ENCODE measurements around the gene SLC2A13. TPM values are rescaled to one million over a fixed set of nuclear protein-coding genes. Genes with fewer than 3 reads are reported as not detected.
"Not testable (repeated sequence)": the region's sequence is repeated elsewhere in the genome, so short reads cannot be mapped to it uniquely, and the experiment has no call there.

SLC2A13 gene
- polyA plus RNA-seq, 3 donors: 1.7 to 3.5 (median 2.6) TPM

- no peak overlapping the region for H3K27ac ChIP-seq (ENCODE audit: low read depth, low read length)
- 52 to 60% (median 59%) methylated on average over 6 of the region's 6 CpGs for WGBS, 3 donors
Measured at GRCh38 chr12:40054555-40055227, 51.2 kb downstream of the SLC2A13 start.

- H3K27ac ChIP-seq (ENCODE audit: low read depth, low read length): no peak overlapping the region
- WGBS, 3 donors: 79 to 92% (median 85%) methylated on average over 1 of the region's 1 CpG
Measured at GRCh38 chr12:40049268-40049667, 56.6 kb downstream of the SLC2A13 start.

GRCh38 chr12:40047002-40047401, 58.9 kb downstream of the SLC2A13 start:
- not testable (repeated sequence) for H3K27ac ChIP-seq (ENCODE audit: low read depth, low read length)
- WGBS, 3 donors: 91 to 99% (median 96%) methylated on average over 3 of the region's 3 CpGs

- WGBS, 3 donors: 91 to 94% (median 93%) methylated on average over 2 of the region's 2 CpGs
- no peak overlapping the region for H3K27ac ChIP-seq (ENCODE audit: low read depth, low read length)
Measured at GRCh38 chr12:40045656-40046055, 60.2 kb downstream of the SLC2A13 start.

GRCh38 chr12:40044396-40044795, 61.5 kb downstream of the SLC2A13 start:
- no peak overlapping the region for H3K27ac ChIP-seq (ENCODE audit: low read depth, low read length)

GRCh38 chr12:40039598-40039997, 66.3 kb downstream of the SLC2A13 start:
- no peak overlapping the region for H3K27ac ChIP-seq (ENCODE audit: low read depth, low read length)
- WGBS, 3 donors: 38 to 80% (median 44%) methylated on average over 1 of the region's 1 CpG

GRCh38 chr12:40038619-40039018, 67.3 kb downstream of the SLC2A13 start:
- WGBS, 3 donors: 88 to 92% (median 91%) methylated on average over 3 of the region's 3 CpGs
- no peak overlapping the region for H3K27ac ChIP-seq (ENCODE audit: low read depth, low read length)

- 7 to 75% (median 33%) methylated on average over 2 of the region's 2 CpGs for WGBS, 3 donors
- H3K27ac ChIP-seq (ENCODE audit: low read depth, low read length): no peak overlapping the region
Measured at GRCh38 chr12:40034712-40035111, 71.2 kb downstream of the SLC2A13 start.

GRCh38 chr12:40034156-40034555, 71.7 kb downstream of the SLC2A13 start:
- H3K27ac ChIP-seq (ENCODE audit: low read depth, low read length): no peak overlapping the region

GRCh38 chr12:40033242-40033630, 72.6 kb downstream of the SLC2A13 start:
- no peak overlapping the region for H3K27ac ChIP-seq (ENCODE audit: low read depth, low read length)

- H3K27ac ChIP-seq (ENCODE audit: low read depth, low read length): no peak overlapping the region
- 38 to 85% (median 85%) methylated on average over 5 of the region's 5 CpGs for WGBS, 3 donors
Measured at GRCh38 chr12:40032433-40033241, 73.2 kb downstream of the SLC2A13 start.

- H3K27ac ChIP-seq (ENCODE audit: low read depth, low read length): no peak overlapping the region
- 41 to 97% (median 93%) methylated on average over 3 of the region's 3 CpGs for WGBS, 3 donors
Measured at GRCh38 chr12:40031965-40032364, 73.9 kb downstream of the SLC2A13 start.

GRCh38 chr12:40030970-40031369, 74.9 kb downstream of the SLC2A13 start:
- H3K27ac ChIP-seq (ENCODE audit: low read depth, low read length): not testable (repeated sequence)
- 93% methylated on average over 9 of the region's 9 CpGs for WGBS, 3 donors

GRCh38 chr12:40028296-40028695, 77.6 kb downstream of the SLC2A13 start:
- no peak overlapping the region for H3K27ac ChIP-seq (ENCODE audit: low read depth, low read length)
- 94 to 98% (median 97%) methylated on average over 5 of the region's 5 CpGs for WGBS, 3 donors

GRCh38 chr12:40022850-40023249, 83.0 kb downstream of the SLC2A13 start:
- no peak overlapping the region for H3K27ac ChIP-seq (ENCODE audit: low read depth, low read length)

GRCh38 chr12:40020261-40020691, 85.6 kb downstream of the SLC2A13 start:
- 92 to 99% (median 98%) methylated on average over 4 of the region's 4 CpGs for WGBS, 3 donors
- no peak overlapping the region for H3K27ac ChIP-seq (ENCODE audit: low read depth, low read length)

- no peak overlapping the region for H3K27ac ChIP-seq (ENCODE audit: low read depth, low read length)
- 80 to 93% (median 88%) methylated on average over 1 of the region's 1 CpG for WGBS, 3 donors
Measured at GRCh38 chr12:40017488-40017887, 88.4 kb downstream of the SLC2A13 start.

- H3K27ac ChIP-seq (ENCODE audit: low read depth, low read length): no peak overlapping the region
- 52 to 81% (median 57%) methylated on average over 3 of the region's 3 CpGs for WGBS, 3 donors
Measured at GRCh38 chr12:40016980-40017379, 88.9 kb downstream of the SLC2A13 start.

- H3K27ac ChIP-seq (ENCODE audit: low read depth, low read length): no peak overlapping the region
- WGBS, 3 donors: 97 to 98% (median 98%) methylated on average over 2 of the region's 2 CpGs
Measured at GRCh38 chr12:40015881-40016280, 90.0 kb downstream of the SLC2A13 start.

- H3K27ac ChIP-seq (ENCODE audit: low read depth, low read length): no peak overlapping the region
- WGBS, 3 donors: 97% methylated on average over 2 of the region's 2 CpGs
Measured at GRCh38 chr12:40015345-40015744, 90.5 kb downstream of the SLC2A13 start.

Measured in adipose tissue (tissue), 3 donors.